KMS-11 (cell line): ENCODE measurements around the gene TFCP2L1.

Experiments
- H2AFZ ChIP-seq: fragments of 200-600 bp; sonication (generic); 2 replicates; pipeline ENCODE4 v1.6.1; 2016; ENCODE audit warnings: antibody characterized with exemption, mixed run types, low read depth
- H3K27ac ChIP-seq: fragments of 200-600 bp; sonication (generic); 2 replicates; pipeline ENCODE4 v1.6.1; 2016; ENCODE audit warnings: mild to moderate bottlenecking, mixed run types
- H3K27me3 ChIP-seq: fragments of 200-600 bp; sonication (generic); 2 replicates; pipeline ENCODE4 v1.6.1; 2017; ENCODE audit warnings: mild to moderate bottlenecking, low read depth, mixed run types, moderate library complexity; ENCODE audit not compliant: insufficient read depth
- H3K36me3 ChIP-seq: fragments of 200-600 bp; sonication (generic); 2 replicates; pipeline ENCODE4 v1.6.1; 2017; ENCODE audit warnings: mild to moderate bottlenecking, mixed run types; ENCODE audit not compliant: insufficient read depth
- H3K4me1 ChIP-seq: fragments of 200-600 bp; sonication (generic); 2 replicates; pipeline ENCODE4 v1.6.1; 2016; ENCODE audit warnings: mild to moderate bottlenecking, low read depth, mixed run types; ENCODE audit not compliant: poor library complexity, severe bottlenecking
- H3K4me2 ChIP-seq: fragments of 200-600 bp; sonication (generic); 2 replicates; pipeline ENCODE4 v1.7.0; 2016; ENCODE audit warnings: mild to moderate bottlenecking, mixed run types
- H3K4me3 ChIP-seq: fragments of 200-600 bp; sonication (generic); IDR thresholded peaks from 2 replicates; pipeline ENCODE4 v1.6.1; 2017; ENCODE audit warnings: low read depth, low read length, mixed read lengths; ENCODE audit not compliant: insufficient read depth
- H3K79me2 ChIP-seq: fragments of 200-600 bp; sonication (generic); 2 replicates; pipeline ENCODE4 v1.6.1; 2016; ENCODE audit warnings: low read depth, mixed run types; ENCODE audit not compliant: insufficient read depth
- H3K9ac ChIP-seq: fragments of 200-600 bp; sonication (generic); 2 replicates; pipeline ENCODE4 v1.6.1; 2016; ENCODE audit warnings: mild to moderate bottlenecking, mixed run types
- H4K20me1 ChIP-seq: fragments of 200-600 bp; sonication (generic); 2 replicates; pipeline ENCODE4 v1.6.1; 2016; ENCODE audit warnings: mild to moderate bottlenecking, mixed run types; ENCODE audit not compliant: insufficient read depth
- TF ChIP-seq, protein P1 (sequence below): fragments of 200-600 bp; sonication (generic); conservative IDR thresholded peaks from 2 replicates; pipeline ENCODE4 v1.6.1; 2017; ENCODE audit warnings: low read depth, mild to moderate bottlenecking, antibody characterized with exemption, low read length, moderate library complexity, mixed read lengths

Gene TFCP2L1

DNA sequence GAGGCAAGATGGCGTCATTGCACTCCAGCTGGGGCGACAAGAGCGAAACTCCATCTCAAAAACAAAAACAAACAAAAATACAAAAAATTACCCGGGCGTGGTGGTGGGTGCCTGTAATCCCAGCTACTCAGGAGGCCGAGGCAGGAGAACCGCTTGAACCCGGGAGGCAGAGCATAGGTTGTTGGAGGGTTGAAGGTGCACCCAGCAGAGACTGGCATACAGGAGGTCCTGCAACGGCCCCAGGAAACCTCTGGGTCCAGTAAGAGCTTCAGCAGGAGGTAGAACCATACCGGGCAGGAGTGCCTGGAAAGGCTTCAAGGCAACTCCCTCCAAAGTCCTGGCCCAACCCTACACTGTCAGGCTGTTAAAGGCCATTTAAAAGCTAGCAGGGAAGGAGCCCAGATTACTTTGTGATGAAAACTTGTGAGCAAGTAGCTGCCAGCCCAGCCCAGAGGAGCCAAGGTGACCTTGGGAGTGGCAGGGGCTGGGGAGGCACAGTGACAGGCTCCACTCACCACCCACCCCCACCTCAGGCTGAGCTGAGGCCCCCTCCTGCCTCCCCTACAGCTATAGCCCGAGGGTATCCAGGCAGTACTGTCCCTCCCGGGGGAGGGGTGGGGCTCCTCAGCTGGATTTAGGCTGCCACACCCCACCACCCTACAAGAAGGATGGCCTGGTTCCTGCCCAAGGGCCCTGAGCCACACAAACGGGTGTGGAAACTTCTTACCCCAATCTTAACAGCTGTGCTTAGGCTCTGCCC, 28.1 kb downstream of the TFCP2L1 start:
- Histone ChIP-seq H3K4me3 (no peak overlapping the region), H3K36me3 (no peaks in the 10 kb centered on the region), H2AFZ (no peak overlapping the region), H3K79me2 (no peaks in the 10 kb centered on the region), H3K27me3 (no peaks in the 10 kb centered on the region), H4K20me1 (no peaks in the 10 kb centered on the region), H3K4me2 (no peak overlapping the region), H3K9ac (no peak overlapping the region), H3K27ac (no peak overlapping the region), H3K4me1 (no peaks in the 10 kb centered on the region)
- TF ChIP-seq, protein P1, sequence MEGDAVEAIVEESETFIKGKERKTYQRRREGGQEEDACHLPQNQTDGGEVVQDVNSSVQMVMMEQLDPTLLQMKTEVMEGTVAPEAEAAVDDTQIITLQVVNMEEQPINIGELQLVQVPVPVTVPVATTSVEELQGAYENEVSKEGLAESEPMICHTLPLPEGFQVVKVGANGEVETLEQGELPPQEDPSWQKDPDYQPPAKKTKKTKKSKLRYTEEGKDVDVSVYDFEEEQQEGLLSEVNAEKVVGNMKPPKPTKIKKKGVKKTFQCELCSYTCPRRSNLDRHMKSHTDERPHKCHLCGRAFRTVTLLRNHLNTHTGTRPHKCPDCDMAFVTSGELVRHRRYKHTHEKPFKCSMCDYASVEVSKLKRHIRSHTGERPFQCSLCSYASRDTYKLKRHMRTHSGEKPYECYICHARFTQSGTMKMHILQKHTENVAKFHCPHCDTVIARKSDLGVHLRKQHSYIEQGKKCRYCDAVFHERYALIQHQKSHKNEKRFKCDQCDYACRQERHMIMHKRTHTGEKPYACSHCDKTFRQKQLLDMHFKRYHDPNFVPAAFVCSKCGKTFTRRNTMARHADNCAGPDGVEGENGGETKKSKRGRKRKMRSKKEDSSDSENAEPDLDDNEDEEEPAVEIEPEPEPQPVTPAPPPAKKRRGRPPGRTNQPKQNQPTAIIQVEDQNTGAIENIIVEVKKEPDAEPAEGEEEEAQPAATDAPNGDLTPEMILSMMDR: no peak

DNA sequence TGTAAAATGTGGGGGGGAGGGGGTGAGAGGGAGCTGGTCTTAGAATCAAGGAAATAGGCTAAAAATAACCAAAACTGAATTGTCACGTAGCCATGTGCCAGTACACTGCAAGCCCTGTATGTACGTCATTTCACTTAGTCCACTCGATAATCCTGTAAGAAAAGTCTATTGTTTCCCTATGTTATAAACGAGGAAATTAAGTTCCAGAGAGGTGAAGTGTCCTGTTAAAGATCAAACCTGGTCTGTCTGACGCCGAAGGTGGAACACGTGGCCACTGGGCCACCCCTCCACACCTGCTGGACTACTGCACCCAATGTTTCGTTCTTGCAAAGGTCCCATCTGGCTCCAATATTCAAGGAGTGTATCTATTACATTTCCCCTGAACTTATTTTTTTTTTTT, 29.6 kb downstream of the TFCP2L1 start:
- TF ChIP-seq, protein P1: no peak
- no peaks in the 10 kb centered on the region for H3K27me3 ChIP-seq
- no peak overlapping the region for H3K27ac ChIP-seq
- no peaks in the 10 kb centered on the region for H3K79me2 ChIP-seq
- no peak overlapping the region for H3K4me3 ChIP-seq
- no peak overlapping the region for H3K4me2 ChIP-seq
- no peak overlapping the region for H2AFZ ChIP-seq
- no peaks in the 10 kb centered on the region for H3K4me1 ChIP-seq
- no peaks in the 10 kb centered on the region for H3K36me3 ChIP-seq
- no peaks in the 10 kb centered on the region for H4K20me1 ChIP-seq
- H3K9ac ChIP-seq: no peak overlapping the region

DNA sequence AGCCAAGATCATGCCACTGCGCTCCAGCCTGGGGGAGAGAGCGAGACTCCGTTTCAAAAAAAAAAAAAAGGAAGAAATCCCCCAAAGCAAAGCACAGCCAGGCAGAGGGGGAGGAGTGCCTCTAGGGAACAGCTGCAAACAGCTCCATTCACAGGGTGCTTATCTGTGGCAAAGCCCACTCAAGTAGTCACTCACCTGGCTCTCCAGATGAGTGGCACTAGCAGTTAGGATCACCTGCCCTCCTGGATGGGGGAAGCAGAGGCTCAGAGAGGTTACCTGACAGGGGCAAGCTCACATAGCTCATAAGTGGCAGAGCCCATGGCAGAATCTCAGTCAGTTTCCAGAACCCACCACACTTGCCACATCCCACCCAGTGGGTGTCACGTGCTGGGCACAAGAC, 30.3 kb downstream of the TFCP2L1 start:
- H3K79me2 ChIP-seq: no peaks in the 10 kb centered on the region
- H2AFZ ChIP-seq: no peak overlapping the region
- no peak overlapping the region for H3K4me2 ChIP-seq
- H3K36me3 ChIP-seq: no peaks in the 10 kb centered on the region
- no peak overlapping the region for H3K4me3 ChIP-seq
- no peaks in the 10 kb centered on the region for H4K20me1 ChIP-seq
- no peaks in the 10 kb centered on the region for H3K4me1 ChIP-seq
- H3K27me3 ChIP-seq: no peaks in the 10 kb centered on the region
- TF ChIP-seq, protein P1: no peak
- no peak overlapping the region for H3K9ac ChIP-seq
- no peak overlapping the region for H3K27ac ChIP-seq

DNA sequence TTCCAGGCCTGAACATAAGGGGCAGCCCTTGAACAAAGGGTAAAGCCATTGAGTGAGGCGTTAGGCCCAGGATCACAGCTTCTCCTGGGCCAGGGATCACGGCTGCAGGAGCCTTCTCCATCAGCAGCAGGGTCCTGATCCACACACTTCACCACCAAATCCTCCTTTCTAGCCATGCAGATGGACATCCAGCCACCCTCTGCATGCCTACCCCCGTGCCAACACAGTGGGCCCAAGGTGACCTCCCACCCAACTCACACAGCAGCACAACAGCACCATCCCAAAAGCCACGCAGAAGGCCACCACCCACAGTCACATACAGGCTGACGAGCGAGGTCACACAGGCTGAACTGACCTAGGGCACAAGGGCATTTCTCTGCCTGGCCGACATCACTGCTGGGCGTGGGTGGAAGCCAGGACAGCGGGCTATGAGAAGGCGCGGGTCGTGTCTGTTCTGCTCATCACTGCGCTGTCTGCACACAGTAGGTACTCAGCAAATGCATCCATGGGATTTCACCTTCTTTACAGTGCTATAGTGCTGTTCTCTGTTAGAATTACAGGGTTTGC, 31.2 kb downstream of the TFCP2L1 start:
- no peak overlapping the region for H3K4me3 ChIP-seq
- no peaks in the 10 kb centered on the region for H3K36me3 ChIP-seq
- no peaks in the 10 kb centered on the region for H3K4me1 ChIP-seq
- no peaks in the 10 kb centered on the region for H3K27me3 ChIP-seq
- H3K9ac ChIP-seq: no peak overlapping the region
- TF ChIP-seq, protein P1: no peak
- no peak overlapping the region for H3K27ac ChIP-seq
- no peaks in the 10 kb centered on the region for H4K20me1 ChIP-seq
- no peaks in the 10 kb centered on the region for H3K79me2 ChIP-seq
- H3K4me2 ChIP-seq: no peak overlapping the region
- H2AFZ ChIP-seq: no peak overlapping the region
